ENCODE data around the gene MAFG.

- no peak for TF ChIP-seq CTCF (IDR thresholded peaks at IDR 0.05 in 4 of 5, conservative IDR thresholded peaks at IDR 0.05 in 1 of 5)
- no peak for TF ChIP-seq POLR2A (IDR thresholded peaks at IDR 0.05)
Observed at GRCh38 chr17:81916234-81917001, 11.1 kb downstream of the MAFG start.

Data from gastrocnemius medialis (tissue), 4 donors.